ENCODE measurements around the gene SECISBP2. TPM values are rescaled to one million over a fixed set of nuclear protein-coding genes. Genes with fewer than 3 reads are reported as not detected.

SECISBP2 gene
- total and polyA plus RNA-seq, 2 experiments from 2014 or later, result 77.7 to 86.8 TPM

- Mint-ChIP-seq H3K9me3 (no peaks in the 10 kb centered on the region; the same call in 2 of the 3 replicates), H3K36me3 (ENCODE audit: low read depth) (peaks cover 60% of the 10 kb centered on the region), H3K4me3 (no peak overlapping the region), H3K4me1 (no peaks in the 10 kb centered on the region; the same call in 2 of the 3 replicates), H3K27ac (peak overlapping the region; percentile 41; the same call in 1 of the 2 replicates), H3K27me3 (ENCODE audit: insufficient read depth, low read depth, poor library complexity) (peaks cover 10% of the 10 kb centered on the region)
- Histone ChIP-seq H3K27ac (ENCODE audit: low read depth) (no peak overlapping the region), H3K36me3 (ENCODE audit: insufficient read depth) (peaks cover 9% of the 10 kb centered on the region; the same call in 1 of the 2 replicates), H3K9me2 (ENCODE audit: insufficient read depth) (no peaks in the 10 kb centered on the region), H2AFZ (no peak overlapping the region), H3K4me3 (no peak overlapping the region), H3K27me3 (ENCODE audit: insufficient read depth) (no peaks in the 10 kb centered on the region), H3F3A (replicated peaks; ENCODE audit: low read depth) (no peaks in the 10 kb centered on the region), H3K79me2 (replicated peaks; ENCODE audit: insufficient read depth) (no peaks in the 10 kb centered on the region), H4K20me1 (replicated peaks; ENCODE audit: insufficient read depth) (no peaks in the 10 kb centered on the region), H3K4me2 (no peak overlapping the region), H3K4me1 (ENCODE audit: insufficient read depth) (peaks cover 3% of the 10 kb centered on the region; the same call in 1 of the 2 replicates)
- DNase-seq (ENCODE audit: low spot score) (no peak), ATAC-seq (no peak)
- TF ChIP-seq POLR2AphosphoS5 (IDR thresholded peaks at IDR 0.05; ENCODE audit: low read depth) (no peak), ETS1 (IDR thresholded peaks at IDR 0.05) (no peak), CTCF (conservative IDR thresholded peaks at IDR 0.05; ENCODE audit: low read depth in 2 of 2) (no peak)
- TF ChIP-seq, protein P1, sequence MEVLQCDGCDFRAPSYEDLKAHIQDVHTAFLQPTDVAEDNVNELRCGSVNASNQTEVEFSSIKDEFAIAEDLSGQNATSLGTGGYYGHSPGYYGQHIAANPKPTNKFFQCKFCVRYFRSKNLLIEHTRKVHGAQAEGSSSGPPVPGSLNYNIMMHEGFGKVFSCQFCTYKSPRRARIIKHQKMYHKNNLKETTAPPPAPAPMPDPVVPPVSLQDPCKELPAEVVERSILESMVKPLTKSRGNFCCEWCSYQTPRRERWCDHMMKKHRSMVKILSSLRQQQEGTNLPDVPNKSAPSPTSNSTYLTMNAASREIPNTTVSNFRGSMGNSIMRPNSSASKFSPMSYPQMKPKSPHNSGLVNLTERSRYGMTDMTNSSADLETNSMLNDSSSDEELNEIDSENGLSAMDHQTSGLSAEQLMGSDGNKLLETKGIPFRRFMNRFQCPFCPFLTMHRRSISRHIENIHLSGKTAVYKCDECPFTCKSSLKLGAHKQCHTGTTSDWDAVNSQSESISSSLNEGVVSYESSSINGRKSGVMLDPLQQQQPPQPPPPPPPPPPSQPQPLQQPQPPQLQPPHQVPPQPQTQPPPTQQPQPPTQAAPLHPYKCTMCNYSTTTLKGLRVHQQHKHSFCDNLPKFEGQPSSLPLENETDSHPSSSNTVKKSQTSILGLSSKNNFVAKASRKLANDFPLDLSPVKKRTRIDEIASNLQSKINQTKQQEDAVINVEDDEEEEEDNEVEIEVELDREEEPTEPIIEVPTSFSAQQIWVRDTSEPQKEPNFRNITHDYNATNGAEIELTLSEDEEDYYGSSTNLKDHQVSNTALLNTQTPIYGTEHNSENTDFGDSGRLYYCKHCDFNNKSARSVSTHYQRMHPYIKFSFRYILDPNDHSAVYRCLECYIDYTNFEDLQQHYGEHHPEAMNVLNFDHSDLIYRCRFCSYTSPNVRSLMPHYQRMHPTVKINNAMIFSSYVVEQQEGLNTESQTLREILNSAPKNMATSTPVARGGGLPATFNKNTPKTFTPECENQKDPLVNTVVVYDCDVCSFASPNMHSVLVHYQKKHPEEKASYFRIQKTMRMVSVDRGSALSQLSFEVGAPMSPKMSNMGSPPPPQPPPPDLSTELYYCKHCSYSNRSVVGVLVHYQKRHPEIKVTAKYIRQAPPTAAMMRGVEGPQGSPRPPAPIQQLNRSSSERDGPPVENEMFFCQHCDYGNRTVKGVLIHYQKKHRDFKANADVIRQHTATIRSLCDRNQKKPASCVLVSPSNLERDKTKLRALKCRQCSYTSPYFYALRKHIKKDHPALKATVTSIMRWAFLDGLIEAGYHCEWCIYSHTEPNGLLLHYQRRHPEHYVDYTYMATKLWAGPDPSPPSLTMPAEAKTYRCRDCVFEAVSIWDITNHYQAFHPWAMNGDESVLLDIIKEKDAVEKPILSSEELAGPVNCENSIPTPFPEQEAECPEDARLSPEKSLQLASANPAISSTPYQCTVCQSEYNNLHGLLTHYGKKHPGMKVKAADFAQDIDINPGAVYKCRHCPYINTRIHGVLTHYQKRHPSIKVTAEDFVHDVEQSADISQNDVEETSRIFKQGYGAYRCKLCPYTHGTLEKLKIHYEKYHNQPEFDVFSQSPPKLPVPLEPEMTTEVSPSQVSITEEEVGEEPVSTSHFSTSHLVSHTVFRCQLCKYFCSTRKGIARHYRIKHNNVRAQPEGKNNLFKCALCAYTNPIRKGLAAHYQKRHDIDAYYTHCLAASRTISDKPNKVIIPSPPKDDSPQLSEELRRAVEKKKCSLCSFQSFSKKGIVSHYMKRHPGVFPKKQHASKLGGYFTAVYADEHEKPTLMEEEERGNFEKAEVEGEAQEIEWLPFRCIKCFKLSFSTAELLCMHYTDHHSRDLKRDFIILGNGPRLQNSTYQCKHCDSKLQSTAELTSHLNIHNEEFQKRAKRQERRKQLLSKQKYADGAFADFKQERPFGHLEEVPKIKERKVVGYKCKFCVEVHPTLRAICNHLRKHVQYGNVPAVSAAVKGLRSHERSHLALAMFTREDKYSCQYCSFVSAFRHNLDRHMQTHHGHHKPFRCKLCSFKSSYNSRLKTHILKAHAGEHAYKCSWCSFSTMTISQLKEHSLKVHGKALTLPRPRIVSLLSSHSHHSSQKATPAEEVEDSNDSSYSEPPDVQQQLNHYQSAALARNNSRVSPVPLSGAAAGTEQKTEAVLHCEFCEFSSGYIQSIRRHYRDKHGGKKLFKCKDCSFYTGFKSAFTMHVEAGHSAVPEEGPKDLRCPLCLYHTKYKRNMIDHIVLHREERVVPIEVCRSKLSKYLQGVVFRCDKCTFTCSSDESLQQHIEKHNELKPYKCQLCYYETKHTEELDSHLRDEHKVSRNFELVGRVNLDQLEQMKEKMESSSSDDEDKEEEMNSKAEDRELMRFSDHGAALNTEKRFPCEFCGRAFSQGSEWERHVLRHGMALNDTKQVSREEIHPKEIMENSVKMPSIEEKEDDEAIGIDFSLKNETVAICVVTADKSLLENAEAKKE (CRISPR knock-in tag; IDR thresholded peaks at IDR 0.05), result no peak
These were observed 61.3 kb downstream of the SECISBP2 start for GRCh38 chr9:89379508-89380115.

Data from GM23338 (cell line).